Measurements from ENCODE around the gene RARRES1.

- TF ChIP-seq CTCF (conservative IDR thresholded peaks at IDR 0.05; ENCODE audit: low read depth, low read length) (no peak), EZH2 (IDR thresholded peaks at IDR 0.05; ENCODE audit: borderline replicate concordance, low read depth, low read length, poor library complexity, severe bottlenecking) (no peak)
These were observed 82.5 kb downstream of the RARRES1 start for GRCh38 chr3:158649791-158650190.
